A172 (cell line): ENCODE measurements around the gene FBXL19. TPM values are rescaled to one million over a fixed set of nuclear protein-coding genes. Genes with fewer than 3 reads are reported as not detected.

Experiments
- DNase-seq: peaks from one replicate; pipeline ENCODE4 v3.0.0-alpha.2; 2015; ENCODE audit warnings: low spot score
- total RNA-seq: library from RNA; depleted of rRNA; stranded (reverse); fragments of >200 nt; shearing (Covaris generic); gene quantifications from 2 replicates; pipeline ENCODE4 v1.2.3, GENCODE V29; 2014

FBXL19 gene
- total RNA-seq, 1 experiment from 2014 or later: 18.7 TPM

- no peak for DNase-seq
Observed at GRCh38 chr16:30894540-30895368, 28.6 kb upstream of the FBXL19 start.

- DNase-seq: no peak
Observed at GRCh38 chr16:30895627-30896260, 27.6 kb upstream of the FBXL19 start.

- peak; percentile 83 for DNase-seq
Observed at GRCh38 chr16:30896261-30896888, 27.0 kb upstream of the FBXL19 start, which contains the start of gene CTF1. Gene CTF1, plus strand, starts transcription at chr16:30896614. Its CDS starts 30 bp downstream, at chr16:30896644.

- DNase-seq: peak; percentile 94
Observed at GRCh38 chr16:30896889-30897733, 26.3 kb upstream of the FBXL19 start.

- DNase-seq: no peak
Observed at GRCh38 chr16:30899794-30900193, 23.6 kb upstream of the FBXL19 start.

GRCh38 chr16:30900588-30900987, 22.8 kb upstream of the FBXL19 start:
- no peak for DNase-seq

GRCh38 chr16:30901201-30902028, 22.0 kb upstream of the FBXL19 start:
- DNase-seq: no peak

- no peak for DNase-seq
Observed at GRCh38 chr16:30902029-30902972, 21.1 kb upstream of the FBXL19 start.

- DNase-seq: no peak
Observed at GRCh38 chr16:30903002-30903401, 20.4 kb upstream of the FBXL19 start.

- DNase-seq: no peak
Observed at GRCh38 chr16:30903596-30903995, 19.8 kb upstream of the FBXL19 start.

- DNase-seq: no peak
Observed at GRCh38 chr16:30904114-30904780, 19.1 kb upstream of the FBXL19 start.

GRCh38 chr16:30907064-30907463, 16.3 kb upstream of the FBXL19 start:
- DNase-seq: no peak

- no peak for DNase-seq
Observed at GRCh38 chr16:30910427-30911029, 12.8 kb upstream of the FBXL19 start.

- no peak for DNase-seq
Observed at GRCh38 chr16:30912794-30913412, 10.5 kb upstream of the FBXL19 start.

- no peak for DNase-seq
Observed at GRCh38 chr16:30914830-30915229, 8.5 kb upstream of the FBXL19 start.

- DNase-seq: no peak
Observed at GRCh38 chr16:30918614-30919013, 4.8 kb upstream of the FBXL19 start.

GRCh38 chr16:30920891-30921290, 2.5 kb upstream of the FBXL19 start:
- no peak for DNase-seq

GRCh38 chr16:30921459-30921747, 2.0 kb upstream of the FBXL19 start:
- no peak for DNase-seq
